Skin epidermis (tissue), 12 donors: ENCODE data around the gene APRT.

Source experiments
- H3K27ac ChIP-seq, 21 experiments: fragments of 200-600 bp; sonication (generic) in 11 of 21; one replicate each; pipeline ENCODE4 v1.5.0; 2020; ENCODE audit warnings: mild to moderate bottlenecking in 3 of 21, inconsistent platforms in 2 of 21, moderate library complexity in 2 of 21
- H3K4me3 ChIP-seq, 7 experiments: fragments of 200-600 bp; sonication (generic) in 2 of 7; one replicate each; pipeline ENCODE4 v1.5.0; 2020; ENCODE audit warnings: inconsistent platforms in 2 of 7, mild to moderate bottlenecking in 2 of 7, moderate library complexity in 1 of 7

APRT gene

GRCh38 chr16:88767546-88768070 is 44.1 kb downstream of the APRT start:
- no peak overlapping the region for H3K4me3 ChIP-seq
- peak overlapping the region in 15 of 21 experiments; percentile 0 to 73 (median 50) for H3K27ac ChIP-seq

DNA sequence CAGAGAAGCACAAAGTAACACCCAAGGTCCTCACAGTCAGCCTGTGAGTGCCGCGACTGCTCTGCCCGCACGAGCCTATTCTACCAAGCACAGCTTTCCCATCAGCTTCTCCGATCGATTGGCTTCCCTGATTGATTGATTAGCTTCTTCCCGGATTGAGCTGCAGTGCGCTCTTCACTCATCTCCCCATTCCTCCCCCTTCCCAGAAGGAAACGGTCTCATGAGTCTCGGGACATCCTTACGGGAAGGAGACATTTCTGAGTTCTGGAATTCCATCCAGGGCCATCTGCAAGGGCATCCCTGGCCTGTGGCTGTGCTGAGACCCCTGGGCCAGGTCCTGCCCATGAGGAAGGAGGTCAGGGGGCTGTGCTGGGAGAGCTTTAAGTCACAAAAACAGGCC is 44.8 kb downstream of the APRT start:
- Histone ChIP-seq H3K4me3 (no peak overlapping the region), H3K27ac (peak overlapping the region in 8 of 21 experiments; percentile 21 to 73 (median 64))

DNA sequence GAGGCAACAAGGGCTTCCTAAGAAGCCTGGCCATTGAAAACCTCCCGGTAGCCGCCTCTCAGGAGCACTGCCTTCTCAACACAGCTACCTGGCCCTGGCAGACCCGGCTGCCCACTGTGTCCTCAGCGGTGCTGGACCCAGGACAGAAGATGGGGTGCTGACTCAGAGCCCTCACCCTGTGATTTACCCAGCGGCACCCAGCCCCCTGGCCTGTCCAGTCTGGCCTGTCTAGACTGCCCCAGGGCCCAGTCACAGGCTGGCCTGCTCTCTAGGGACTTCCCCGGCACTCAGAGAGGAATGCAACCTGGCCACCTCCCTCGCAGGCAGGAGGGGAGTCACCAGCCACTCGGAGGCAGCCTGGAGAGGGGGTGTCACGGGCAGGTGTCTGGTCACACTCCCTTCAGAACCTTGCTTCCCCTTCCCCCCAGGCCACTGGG is 46.8 kb downstream of the APRT start:
- Histone ChIP-seq H3K4me3 (no peak overlapping the region), H3K27ac (no peak overlapping the region)

DNA sequence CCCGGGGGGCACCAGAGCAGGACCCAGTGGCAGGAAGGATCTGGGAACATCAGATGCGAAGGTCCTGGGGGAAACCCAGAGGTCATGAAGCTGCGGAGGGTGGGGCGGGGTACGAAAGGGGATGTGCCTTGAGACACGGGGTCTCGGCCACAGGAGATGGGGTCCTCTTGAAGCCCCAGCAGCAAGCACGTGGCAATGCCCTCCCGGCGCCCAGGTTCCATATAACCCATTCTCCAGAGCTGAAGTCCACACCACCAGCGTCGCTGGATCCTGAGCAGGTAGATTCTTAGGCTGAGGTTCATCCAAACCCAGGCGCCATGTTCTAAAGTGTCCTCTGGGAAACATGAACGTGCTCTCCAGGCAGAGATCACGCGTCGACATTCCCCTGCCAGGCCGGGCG is 47.6 kb downstream of the APRT start:
- Histone ChIP-seq H3K4me3 (no peak overlapping the region), H3K27ac (no peak overlapping the region)

GRCh38 chr16:88763502-88764053 is 48.1 kb downstream of the APRT start:
- no peak overlapping the region for H3K4me3 ChIP-seq
- H3K27ac ChIP-seq, result peak overlapping the region in 1 of 21 experiments; percentile 62

DNA sequence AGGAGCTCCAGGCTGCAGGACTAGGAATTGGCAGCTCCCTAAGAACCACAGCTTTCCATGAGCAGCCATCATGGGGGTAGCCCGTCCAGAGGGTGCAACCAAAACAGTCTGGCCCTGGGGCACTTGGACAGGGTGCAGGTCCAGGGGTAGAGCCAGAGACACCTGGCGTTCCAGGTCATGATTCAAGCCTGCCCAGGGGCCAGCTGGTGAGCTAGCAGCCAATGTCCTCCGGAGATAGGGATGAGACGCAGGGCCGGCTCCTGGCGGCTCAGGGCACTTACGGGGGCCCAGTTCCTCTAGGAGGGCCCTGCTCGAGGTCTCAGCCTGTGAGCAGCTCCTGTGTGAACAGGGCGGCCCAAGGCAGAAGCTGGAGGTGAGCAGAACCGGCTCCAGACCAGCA is 48.8 kb downstream of the APRT start:
- Histone ChIP-seq H3K27ac (peak overlapping the region in 3 of 21 experiments; percentile 36 to 62 (median 42)), H3K4me3 (no peak overlapping the region)

- Histone ChIP-seq H3K4me3 (no peak overlapping the region), H3K27ac (peak overlapping the region in 2 of 21 experiments; percentile 30 to 49)
Observed at GRCh38 chr16:88762258-88762870, 49.4 kb downstream of the APRT start.

DNA sequence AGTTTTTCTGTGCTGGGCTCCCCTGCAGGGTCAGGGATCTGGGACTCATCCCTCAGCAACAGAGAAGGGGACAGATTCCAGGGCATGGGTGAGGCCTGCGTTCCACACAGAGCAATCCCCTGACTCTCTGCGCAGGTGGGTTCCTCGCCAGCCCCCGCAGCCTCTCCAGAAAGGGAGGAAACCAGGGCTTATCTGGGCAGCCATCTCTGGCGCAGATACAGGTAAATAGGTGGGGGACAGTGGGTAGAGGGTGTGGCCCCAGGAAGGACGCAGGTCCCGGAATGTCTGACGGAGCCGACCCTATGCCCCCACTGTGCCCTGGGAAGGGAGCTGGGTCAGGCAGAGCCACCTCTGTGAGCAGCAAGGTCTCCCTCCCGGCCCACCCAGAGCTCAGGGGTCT is 49.9 kb downstream of the APRT start:
- peak overlapping the region in 3 of 21 experiments; percentile 1 to 49 (median 30) for H3K27ac ChIP-seq
- H3K4me3 ChIP-seq, result no peak overlapping the region

DNA sequence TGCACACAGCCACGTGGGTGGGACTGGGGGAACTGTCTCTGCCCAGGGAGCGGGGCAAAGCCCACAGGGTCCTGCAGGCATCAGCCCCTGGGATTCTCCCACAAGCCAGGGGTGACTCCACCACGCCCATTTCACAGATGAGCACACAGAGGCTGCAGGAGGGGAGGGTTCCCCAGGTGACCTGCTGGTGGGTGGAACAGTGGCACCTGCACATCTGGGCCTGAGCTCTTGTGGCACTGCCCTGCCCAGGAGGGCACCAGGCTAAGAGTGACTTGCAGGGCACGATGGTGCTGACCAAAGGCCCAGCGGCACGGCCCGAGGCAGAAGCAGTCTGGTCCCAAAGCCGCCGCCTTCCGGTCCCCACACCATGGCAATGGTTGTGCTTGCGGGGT is 50.6 kb downstream of the APRT start:
- Histone ChIP-seq H3K27ac (peak overlapping the region in 1 of 21 experiments; percentile 1), H3K4me3 (no peak overlapping the region)

- H3K27ac ChIP-seq, result peak overlapping the region in 2 of 21 experiments; percentile 37 to 69
Observed at GRCh38 chr16:88760424-88761142, 51.1 kb downstream of the APRT start.

DNA sequence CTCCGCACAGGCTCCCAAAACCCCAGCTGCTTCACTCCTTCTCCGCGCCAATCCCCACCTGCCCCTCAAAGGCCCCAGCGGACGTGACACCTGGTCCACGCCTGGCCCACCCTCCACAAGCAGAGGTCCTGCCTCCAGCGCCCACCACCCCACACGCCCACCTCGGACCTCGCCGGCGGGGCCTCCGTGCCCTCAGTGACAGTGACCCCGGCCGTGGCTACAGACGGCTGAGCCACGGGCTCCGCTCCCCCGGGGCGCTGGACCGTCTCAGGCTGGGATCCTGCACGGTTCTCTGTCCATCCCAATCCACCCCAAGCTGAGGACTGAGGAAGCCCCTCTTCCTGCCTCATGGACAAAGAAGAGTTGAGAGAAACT is 51.8 kb downstream of the APRT start:
- peak overlapping the region in 3 of 21 experiments; percentile 28 to 69 (median 37) for H3K27ac ChIP-seq
- no peak overlapping the region for H3K4me3 ChIP-seq

More at GRCh38 chr16:88760424-88761142, 51.1 kb downstream of the APRT start:
- no peak overlapping the region for H3K4me3 ChIP-seq
